DND-41 (cell line): ENCODE results near the gene UGCG.

ENCODE experiments used
- ATAC-seq: fragments of 200-7000 bp; cut with Tn5 transposase; 3 replicates; pipeline ENCODE4 v1.9.1; 2021; ENCODE audit warnings: low read depth; ENCODE audit not compliant: insufficient read depth
- DNase-seq: peaks from one replicate; pipeline ENCODE4 v3.0.0-alpha.2; 2020
- H2AFZ ChIP-seq: 2 replicates; pipeline ENCODE4 v1.6.0; 2012; ENCODE audit warnings: low read depth, low read length
- H3K27ac ChIP-seq: 2 replicates; pipeline ENCODE4 v1.5.1; 2012; ENCODE audit warnings: low read length, inconsistent platforms
- H3K27me3 ChIP-seq: fragments of 200-600 bp; sonication (generic); 2 replicates; pipeline ENCODE4 v1.6.0; 2012; ENCODE audit warnings: low read length, mild to moderate bottlenecking, inconsistent platforms; ENCODE audit not compliant: insufficient read depth, poor library complexity
- H3K36me3 ChIP-seq: 2 replicates; pipeline ENCODE4 v1.5.1; 2012; ENCODE audit warnings: low read length, inconsistent platforms; ENCODE audit not compliant: insufficient read depth
- H3K4me1 ChIP-seq: 2 replicates; pipeline ENCODE4 v1.5.1; 2012; ENCODE audit warnings: mild to moderate bottlenecking, low read length; ENCODE audit not compliant: insufficient read depth
- H3K4me2 ChIP-seq: 2 replicates; pipeline ENCODE4 v1.6.0; 2012; ENCODE audit warnings: mild to moderate bottlenecking, moderate library complexity, low read length, inconsistent platforms; ENCODE audit not compliant: insufficient read depth
- H3K4me3 ChIP-seq, 2 experiments: fragments of 200-600 bp in 1 of 2; shearing (Covaris generic) in 1 of 2; 2 replicates each; pipeline ENCODE4 v1.5.1; 2012 to 2016; ENCODE audit warnings: inconsistent platforms in 2 of 2, low read length in 2 of 2, mild to moderate bottlenecking in 2 of 2, low read depth in 1 of 2, moderate library complexity in 1 of 2
- H3K79me2 ChIP-seq: 2 replicates; pipeline ENCODE4 v1.6.0; 2012; ENCODE audit warnings: low read length, inconsistent platforms; ENCODE audit not compliant: insufficient read depth
- H3K9ac ChIP-seq: 2 replicates; pipeline ENCODE4 v1.6.0; 2012; ENCODE audit warnings: low read depth, mild to moderate bottlenecking, inconsistent platforms, low read length, moderate library complexity
- H3K9me3 ChIP-seq: 2 replicates; pipeline ENCODE4 v1.5.1; 2012; ENCODE audit warnings: low read length, moderate library complexity, mild to moderate bottlenecking, inconsistent platforms; ENCODE audit not compliant: insufficient read depth, severe bottlenecking
- H4K20me1 ChIP-seq: 2 replicates; pipeline ENCODE4 v1.6.0; 2012; ENCODE audit warnings: low read length; ENCODE audit not compliant: insufficient read depth
- EZH2 ChIP-seq: IDR thresholded peaks from 3 replicates; pipeline ENCODE4 v1.6.1; 2012; ENCODE audit warnings: borderline replicate concordance, low read depth, mild to moderate bottlenecking, moderate library complexity, low read length, inconsistent platforms; ENCODE audit not compliant: severe bottlenecking
- TF ChIP-seq, protein P1 (sequence below): IDR thresholded peaks from 2 replicates; pipeline ENCODE4 v1.5.1; 2012; ENCODE audit warnings: borderline replicate concordance, low read length, moderate library complexity, mild to moderate bottlenecking; ENCODE audit not compliant: poor library complexity, severe bottlenecking; ENCODE audit errors: extremely low read depth

UGCG gene

DNA sequence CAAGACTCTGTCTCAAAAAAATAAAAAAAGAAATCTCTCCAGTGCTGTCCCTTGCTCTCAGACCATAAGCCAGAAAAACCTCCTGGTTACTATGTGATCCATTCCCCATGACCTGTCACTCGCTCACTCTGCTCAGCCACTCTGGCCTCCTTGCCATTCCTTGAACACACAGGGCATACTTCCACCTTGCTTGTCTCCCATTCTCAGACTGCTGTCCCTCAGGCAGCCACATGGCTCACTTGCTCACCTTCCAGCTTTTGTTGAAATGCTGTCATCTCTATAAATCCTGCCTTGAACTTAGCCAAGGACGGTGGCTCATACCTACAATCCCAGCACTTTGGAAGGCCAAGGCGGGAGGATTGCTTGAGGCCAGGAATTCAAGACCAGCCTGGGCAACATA, 82.9 kb downstream of the UGCG start:
- Histone ChIP-seq H3K4me2 (no peak overlapping the region), H3K36me3 (no peaks in the 10 kb centered on the region), H3K27ac (no peak overlapping the region), H3K79me2 (no peaks in the 10 kb centered on the region), H2AFZ (no peak overlapping the region), H3K4me1 (no peaks in the 10 kb centered on the region), H4K20me1 (no peaks in the 10 kb centered on the region), H3K9ac (no peak overlapping the region), H3K9me3 (no peaks in the 10 kb centered on the region), H3K27me3 (no peaks in the 10 kb centered on the region), H3K4me3 (no peak overlapping the region)
- DNase-seq (no peak), ATAC-seq (no peak)
- TF ChIP-seq EZH2: no peak
- TF ChIP-seq, protein P1, sequence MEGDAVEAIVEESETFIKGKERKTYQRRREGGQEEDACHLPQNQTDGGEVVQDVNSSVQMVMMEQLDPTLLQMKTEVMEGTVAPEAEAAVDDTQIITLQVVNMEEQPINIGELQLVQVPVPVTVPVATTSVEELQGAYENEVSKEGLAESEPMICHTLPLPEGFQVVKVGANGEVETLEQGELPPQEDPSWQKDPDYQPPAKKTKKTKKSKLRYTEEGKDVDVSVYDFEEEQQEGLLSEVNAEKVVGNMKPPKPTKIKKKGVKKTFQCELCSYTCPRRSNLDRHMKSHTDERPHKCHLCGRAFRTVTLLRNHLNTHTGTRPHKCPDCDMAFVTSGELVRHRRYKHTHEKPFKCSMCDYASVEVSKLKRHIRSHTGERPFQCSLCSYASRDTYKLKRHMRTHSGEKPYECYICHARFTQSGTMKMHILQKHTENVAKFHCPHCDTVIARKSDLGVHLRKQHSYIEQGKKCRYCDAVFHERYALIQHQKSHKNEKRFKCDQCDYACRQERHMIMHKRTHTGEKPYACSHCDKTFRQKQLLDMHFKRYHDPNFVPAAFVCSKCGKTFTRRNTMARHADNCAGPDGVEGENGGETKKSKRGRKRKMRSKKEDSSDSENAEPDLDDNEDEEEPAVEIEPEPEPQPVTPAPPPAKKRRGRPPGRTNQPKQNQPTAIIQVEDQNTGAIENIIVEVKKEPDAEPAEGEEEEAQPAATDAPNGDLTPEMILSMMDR: no peak

DNA sequence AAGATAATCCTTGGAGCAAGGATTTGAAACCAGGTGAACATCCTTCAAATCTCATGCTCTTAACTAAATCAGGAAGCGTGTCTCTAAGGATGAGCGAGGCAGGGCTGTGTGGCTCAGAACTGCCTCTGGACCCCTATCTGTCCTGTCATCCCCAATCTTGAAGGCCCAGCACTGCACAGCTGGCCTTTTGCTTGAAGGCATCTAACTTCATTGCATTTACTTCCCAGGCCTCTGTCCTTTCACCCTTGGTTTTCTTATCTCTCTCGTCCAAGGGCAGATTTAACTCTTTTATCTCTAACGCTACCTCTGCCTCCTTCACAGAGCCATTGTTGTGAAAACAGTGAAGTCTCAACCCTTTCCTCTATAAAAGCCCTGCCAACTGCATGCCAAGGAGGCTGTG, 83.8 kb downstream of the UGCG start:
- ATAC-seq: no peak
- H3K79me2 ChIP-seq: no peaks in the 10 kb centered on the region
- no peaks in the 10 kb centered on the region for H4K20me1 ChIP-seq
- H3K4me2 ChIP-seq: no peak overlapping the region
- DNase-seq: no peak
- H3K9ac ChIP-seq: no peak overlapping the region
- H3K27me3 ChIP-seq: no peaks in the 10 kb centered on the region
- H3K36me3 ChIP-seq: no peaks in the 10 kb centered on the region
- no peak for TF ChIP-seq EZH2
- TF ChIP-seq, protein P1: no peak
- no peak overlapping the region for H3K4me3 ChIP-seq
- no peak overlapping the region for H2AFZ ChIP-seq
- no peaks in the 10 kb centered on the region for H3K9me3 ChIP-seq
- H3K4me1 ChIP-seq: no peaks in the 10 kb centered on the region
- H3K27ac ChIP-seq: no peak overlapping the region

DNA sequence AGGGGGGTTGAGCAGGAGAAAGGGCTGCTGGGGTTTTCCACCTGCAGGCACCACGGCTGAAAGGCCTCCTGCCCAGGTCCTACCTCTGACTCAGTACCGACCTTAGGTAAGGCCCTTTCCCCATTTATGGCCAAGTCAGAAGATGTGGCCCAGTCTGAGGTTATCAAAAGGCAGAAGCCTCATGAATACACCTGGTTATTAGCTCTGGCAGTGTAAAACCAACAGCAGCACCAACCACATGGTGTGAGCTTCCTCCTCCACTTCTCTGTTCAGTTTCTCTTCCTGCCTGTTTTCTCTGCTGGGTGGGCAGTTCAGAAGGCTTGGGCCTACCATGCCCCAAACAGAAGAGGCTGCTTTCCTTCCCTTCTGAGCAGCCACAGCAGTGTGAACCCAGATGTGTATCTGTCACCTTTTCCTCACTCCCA, 86.9 kb downstream of the UGCG start:
- H2AFZ ChIP-seq: no peak overlapping the region; the same call in 1 of the 2 replicates
- peak; percentile 50; the same call in 1 of the 3 replicates for ATAC-seq
- TF ChIP-seq, protein P1: no peak
- no peak for TF ChIP-seq EZH2

DNA sequence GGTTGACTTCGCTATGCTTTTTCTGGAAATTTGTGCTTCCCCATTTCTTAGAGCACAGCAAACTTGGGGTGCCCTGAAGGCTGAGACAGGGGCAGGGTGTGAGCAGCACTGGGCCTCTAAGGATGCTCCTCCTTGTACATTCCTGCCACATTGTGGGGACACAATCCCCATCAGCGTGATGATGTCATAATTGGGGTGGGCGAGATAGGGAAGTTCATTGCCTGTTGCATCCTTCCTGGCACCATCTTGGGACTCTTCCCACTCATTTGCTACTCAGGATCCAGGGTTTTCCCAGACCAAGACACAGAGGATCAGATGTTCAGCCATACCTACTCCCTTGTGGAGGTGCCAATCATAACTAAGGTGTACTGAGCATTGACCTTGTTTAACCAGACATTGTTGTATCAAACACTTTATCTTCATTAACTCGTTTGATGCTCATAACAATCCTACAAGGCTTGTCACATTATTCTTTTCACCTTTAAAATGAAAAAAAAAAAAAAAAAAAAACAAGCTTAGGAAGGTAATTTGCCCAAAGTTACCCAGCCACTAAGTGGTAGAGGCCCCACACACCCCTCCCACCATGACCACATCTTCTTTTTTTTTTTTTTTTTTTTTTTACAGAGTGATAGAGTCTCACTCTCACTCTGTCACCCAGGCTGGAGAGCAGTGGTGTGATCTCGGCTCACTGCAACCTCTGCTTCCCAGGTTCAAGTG, 87.6 kb downstream of the UGCG start:
- no peaks in the 10 kb centered on the region for H4K20me1 ChIP-seq
- ATAC-seq (no peak), DNase-seq (no peak)
- no peak overlapping the region for H3K4me2 ChIP-seq
- no peak overlapping the region for H3K4me3 ChIP-seq
- no peaks in the 10 kb centered on the region for H3K27me3 ChIP-seq
- no peak overlapping the region for H2AFZ ChIP-seq
- H3K9ac ChIP-seq: no peak overlapping the region
- TF ChIP-seq, protein P1: no peak
- no peak for TF ChIP-seq EZH2
- H3K27ac ChIP-seq: no peak overlapping the region
- no peaks in the 10 kb centered on the region for H3K36me3 ChIP-seq
- H3K4me1 ChIP-seq: no peaks in the 10 kb centered on the region
- H3K79me2 ChIP-seq: no peaks in the 10 kb centered on the region
- H3K9me3 ChIP-seq: no peaks in the 10 kb centered on the region

More for the DNA sequence above, 86.9 kb downstream of the UGCG start:
- Histone ChIP-seq H3K36me3 (no peaks in the 10 kb centered on the region), H3K27me3 (no peaks in the 10 kb centered on the region), H4K20me1 (no peaks in the 10 kb centered on the region), H3K9me3 (no peaks in the 10 kb centered on the region), H3K4me2 (no peak overlapping the region), H3K4me3 (no peak overlapping the region), H3K9ac (no peak overlapping the region), H3K27ac (no peak overlapping the region), H3K79me2 (no peaks in the 10 kb centered on the region), H3K4me1 (no peaks in the 10 kb centered on the region)
- no peak for DNase-seq
